Activated CD8-positive, alpha-beta T cell treated with anti-CD3 and anti-CD28 coated beads for 36 hours (primary cell): ENCODE measurements around the gene CYTH1. TPM values are rescaled to one million over a fixed set of nuclear protein-coding genes. Genes with fewer than 3 reads are reported as not detected.

Experiments
- ATAC-seq: fragments of 200-7000 bp; cut with Tn5 transposase; one replicate; pipeline ENCODE4 v1.10.0; 2021; ENCODE audit warnings: mild to moderate bottlenecking, moderate library complexity
- CTCF ChIA-PET: fragments of 350-600 bp; sonication (Branson Sonifier 250); formaldehyde crosslinking; loops from one replicate; lab custom pipeline; 2021; ENCODE audit warnings: antibody characterized with exemption; lab: Charles Lee
- POLR2A ChIA-PET: fragments of 350-600 bp; sonication (Branson Sonifier 250); formaldehyde crosslinking; loops from one replicate; lab custom pipeline; 2021; ENCODE audit warnings: antibody characterized with exemption; lab: Charles Lee
- DNase-seq: peaks from one replicate; pipeline ENCODE4 v3.0.0-alpha.2; 2020
- H3K27ac Mint-ChIP-seq: one replicate; pipeline ENCODE4 v1.8.0; 2021; ENCODE audit warnings: mild to moderate bottlenecking, mixed read lengths
- H3K27me3 Mint-ChIP-seq: one replicate; pipeline ENCODE4 v1.8.0; 2021; ENCODE audit warnings: mixed read lengths
- H3K36me3 Mint-ChIP-seq: one replicate; pipeline ENCODE4 v1.8.0; 2021; ENCODE audit warnings: low read depth, mixed read lengths
- H3K4me1 Mint-ChIP-seq: one replicate; pipeline ENCODE4 v1.8.0; 2021; ENCODE audit warnings: low read depth, mixed read lengths
- H3K4me3 Mint-ChIP-seq: one replicate; pipeline ENCODE4 v1.8.0; 2021; ENCODE audit warnings: mild to moderate bottlenecking, moderate library complexity, mixed read lengths
- H3K9me3 Mint-ChIP-seq: one replicate; pipeline ENCODE4 v1.8.0; 2021; ENCODE audit warnings: mixed read lengths
- intact Hi-C: fragments of 100-400 bp; cut with micrococcal nuclease; formaldehyde crosslinking; loops from one replicate; pipeline ENCODE4 v1.10.0; 2022
- total RNA-seq, 2 experiments: library from RNA; stranded (reverse); gene quantifications; one replicate each; pipeline ENCODE4 v1.2.3, GENCODE V29; 2021
- TF ChIP-seq, protein P1 (sequence below): fragments of 200-600 bp; IDR thresholded peaks from one replicate; pipeline ENCODE4 v1.8.0; 2022; ENCODE audit warnings: antibody characterized with exemption, mild to moderate bottlenecking

The CYTH1 gene
- total RNA-seq, 2 experiments from 2014 or later = 95.1 to 96.0 TPM

DNA sequence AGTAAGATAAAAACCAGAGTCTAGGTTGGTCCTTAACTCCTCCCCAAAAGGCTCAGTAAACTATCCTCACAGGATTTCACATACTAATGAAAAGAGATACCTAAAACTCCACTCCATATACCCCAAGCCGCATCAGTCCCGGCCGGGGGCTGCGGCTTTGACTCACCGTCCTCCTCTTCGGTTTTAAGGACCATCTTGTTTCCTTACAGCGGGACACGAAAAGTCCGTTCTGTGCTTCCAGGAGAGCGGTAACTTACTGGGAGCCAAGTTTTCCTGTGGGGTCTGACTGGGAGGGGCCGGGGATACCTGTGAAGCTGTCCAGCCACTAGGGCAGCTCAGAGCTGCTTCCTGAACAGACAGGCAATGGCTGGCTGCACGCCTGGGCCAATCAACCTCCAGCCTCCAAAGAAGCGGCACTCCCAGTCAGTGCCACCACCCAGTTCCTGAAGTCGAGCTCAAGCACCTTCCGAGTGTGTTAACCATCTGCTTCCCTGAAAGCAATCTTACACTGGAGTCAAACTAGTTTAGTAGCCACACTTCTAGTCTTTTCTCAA, 45.5 kb downstream of the CYTH1 start:
- ChIA-PET CTCF (interaction anchor here (0.9 to 3.4 kb wide), 8 partner anchors 10 to 62 kb away, joined by 3 to 24 read pairs (median 10); no protein-coding TSS in a partner anchor), POLR2A (interaction anchor here (0.9 to 3.2 kb wide), 13 partner anchors 10 to 76 kb away, joined by 3 to 27 read pairs (median 5); no protein-coding TSS in a partner anchor)
- H3K27ac Mint-ChIP-seq = peak overlapping the region; percentile 99
- H3K27me3 Mint-ChIP-seq = no peaks in the 10 kb centered on the region
- peaks cover 19% of the 10 kb centered on the region for H3K36me3 Mint-ChIP-seq
- H3K4me3 Mint-ChIP-seq = peak overlapping the region; percentile 95
- peaks cover 92% of the 10 kb centered on the region for H3K4me1 Mint-ChIP-seq
- ATAC-seq (peak; percentile 71), DNase-seq (peak; percentile 74)
- intact Hi-C loops = no loop called here
- no peaks in the 10 kb centered on the region for H3K9me3 Mint-ChIP-seq
- TF ChIP-seq, protein P1, sequence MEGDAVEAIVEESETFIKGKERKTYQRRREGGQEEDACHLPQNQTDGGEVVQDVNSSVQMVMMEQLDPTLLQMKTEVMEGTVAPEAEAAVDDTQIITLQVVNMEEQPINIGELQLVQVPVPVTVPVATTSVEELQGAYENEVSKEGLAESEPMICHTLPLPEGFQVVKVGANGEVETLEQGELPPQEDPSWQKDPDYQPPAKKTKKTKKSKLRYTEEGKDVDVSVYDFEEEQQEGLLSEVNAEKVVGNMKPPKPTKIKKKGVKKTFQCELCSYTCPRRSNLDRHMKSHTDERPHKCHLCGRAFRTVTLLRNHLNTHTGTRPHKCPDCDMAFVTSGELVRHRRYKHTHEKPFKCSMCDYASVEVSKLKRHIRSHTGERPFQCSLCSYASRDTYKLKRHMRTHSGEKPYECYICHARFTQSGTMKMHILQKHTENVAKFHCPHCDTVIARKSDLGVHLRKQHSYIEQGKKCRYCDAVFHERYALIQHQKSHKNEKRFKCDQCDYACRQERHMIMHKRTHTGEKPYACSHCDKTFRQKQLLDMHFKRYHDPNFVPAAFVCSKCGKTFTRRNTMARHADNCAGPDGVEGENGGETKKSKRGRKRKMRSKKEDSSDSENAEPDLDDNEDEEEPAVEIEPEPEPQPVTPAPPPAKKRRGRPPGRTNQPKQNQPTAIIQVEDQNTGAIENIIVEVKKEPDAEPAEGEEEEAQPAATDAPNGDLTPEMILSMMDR = no peak

DNA sequence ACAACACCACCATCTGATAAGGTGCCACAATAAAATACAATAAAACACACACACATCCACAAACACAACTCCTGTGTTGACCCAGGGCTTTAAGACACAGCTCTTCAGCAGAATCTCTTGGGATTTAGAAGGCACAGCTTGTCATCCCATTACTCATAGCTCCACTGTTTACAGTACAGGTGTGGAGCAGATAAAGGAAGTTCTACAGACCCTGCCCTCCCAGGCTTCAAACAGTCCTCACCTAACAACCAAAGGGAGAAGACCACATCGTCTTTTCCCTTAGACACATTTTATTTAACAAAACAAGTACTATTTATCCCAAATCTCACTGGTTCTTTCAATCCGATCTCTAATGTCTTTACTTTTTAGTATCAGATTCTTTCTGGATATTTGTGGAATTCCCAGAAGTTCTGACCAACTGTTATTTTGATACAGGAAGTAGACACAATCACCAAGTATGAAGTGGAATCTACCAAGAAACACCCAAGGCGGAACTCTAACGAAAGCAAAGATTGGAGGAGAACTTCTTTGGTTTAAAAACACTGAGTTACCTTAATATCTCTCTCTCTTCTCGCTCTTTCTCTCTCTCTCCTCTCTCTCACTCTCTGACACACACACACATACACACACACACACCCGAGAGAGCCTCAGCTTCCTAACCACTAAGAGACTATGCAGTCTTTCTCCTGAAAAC, 46.1 kb downstream of the CYTH1 start:
- CTCF ChIA-PET = interaction anchor here (0.9 to 3.4 kb wide), 11 partner anchors 10 to 63 kb away, joined by 3 to 24 read pairs (median 6); no protein-coding TSS in a partner anchor
- POLR2A ChIA-PET = interaction anchor here (0.9 to 3.2 kb wide), 11 partner anchors 10 to 77 kb away, joined by 3 to 27 read pairs (median 6); no protein-coding TSS in a partner anchor
- no peak for DNase-seq
- H3K9me3 Mint-ChIP-seq = no peaks in the 10 kb centered on the region
- peaks cover 21% of the 10 kb centered on the region for H3K36me3 Mint-ChIP-seq
- peak overlapping the region; percentile 95 for H3K4me3 Mint-ChIP-seq
- intact Hi-C loops = no loop called here
- TF ChIP-seq, protein P1 = no peak
- ATAC-seq = peak; percentile 10
- H3K4me1 Mint-ChIP-seq = peaks cover 89% of the 10 kb centered on the region
- peak overlapping the region; percentile 99 for H3K27ac Mint-ChIP-seq
- H3K27me3 Mint-ChIP-seq = no peaks in the 10 kb centered on the region

DNA sequence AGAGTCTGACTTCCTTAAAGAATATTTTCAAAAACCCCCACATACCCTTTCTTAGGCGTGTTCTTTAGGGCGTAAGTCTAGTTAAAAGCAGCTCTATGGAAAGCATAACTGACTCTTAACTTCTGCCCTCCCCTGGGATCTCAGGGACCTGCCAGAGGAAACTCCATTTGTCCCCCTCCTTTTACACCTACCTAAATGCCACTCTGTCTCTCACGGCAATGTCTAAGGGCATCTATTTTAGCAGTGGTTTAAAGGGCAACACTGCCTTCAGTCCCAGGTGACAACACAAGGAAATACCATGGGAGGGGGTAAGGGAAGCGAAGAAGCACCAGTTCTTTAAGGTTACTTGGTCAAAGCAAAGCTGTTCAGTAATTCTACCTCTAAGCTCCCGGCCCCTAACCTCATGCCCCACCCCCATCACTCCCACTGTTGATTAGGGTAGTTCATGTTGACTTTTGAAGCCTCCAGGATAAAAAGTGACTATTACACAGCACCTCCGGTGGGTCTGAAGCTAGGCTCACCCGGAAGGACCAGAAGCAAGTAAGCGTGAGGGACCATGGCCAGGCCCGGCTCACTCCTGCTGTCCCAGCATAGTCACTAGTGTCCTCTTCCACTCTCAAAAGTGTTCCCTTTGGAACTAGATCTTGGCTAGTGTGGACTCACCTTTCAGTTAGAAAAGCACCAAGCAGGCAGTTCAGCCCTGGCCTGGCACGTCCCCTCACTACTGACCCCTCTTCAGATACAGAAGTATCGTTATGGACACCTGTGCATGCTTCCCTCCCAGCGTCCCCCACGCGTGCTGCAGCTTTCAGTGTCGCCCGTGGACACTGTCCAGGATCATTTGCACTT, 47.1 kb downstream of the CYTH1 start:
- intact Hi-C loops = no loop called here
- peak; percentile 78 for DNase-seq
- CTCF ChIA-PET = interaction anchor here (0.7 to 3.4 kb wide), 10 partner anchors 9 to 64 kb away, joined by 3 to 24 read pairs (median 6); no protein-coding TSS in a partner anchor
- TF ChIP-seq, protein P1 = no peak
- POLR2A ChIA-PET = interaction anchor here (0.8 to 3.2 kb wide), 13 partner anchors 9 to 84 kb away, joined by 3 to 27 read pairs (median 4); no protein-coding TSS in a partner anchor
- Mint-ChIP-seq H3K9me3 (no peaks in the 10 kb centered on the region), H3K4me1 (peaks cover 83% of the 10 kb centered on the region), H3K27me3 (no peaks in the 10 kb centered on the region), H3K4me3 (peak overlapping the region; percentile 95), H3K27ac (peak overlapping the region; percentile 99), H3K36me3 (peaks cover 18% of the 10 kb centered on the region)
- peak; percentile 45 for ATAC-seq

DNA sequence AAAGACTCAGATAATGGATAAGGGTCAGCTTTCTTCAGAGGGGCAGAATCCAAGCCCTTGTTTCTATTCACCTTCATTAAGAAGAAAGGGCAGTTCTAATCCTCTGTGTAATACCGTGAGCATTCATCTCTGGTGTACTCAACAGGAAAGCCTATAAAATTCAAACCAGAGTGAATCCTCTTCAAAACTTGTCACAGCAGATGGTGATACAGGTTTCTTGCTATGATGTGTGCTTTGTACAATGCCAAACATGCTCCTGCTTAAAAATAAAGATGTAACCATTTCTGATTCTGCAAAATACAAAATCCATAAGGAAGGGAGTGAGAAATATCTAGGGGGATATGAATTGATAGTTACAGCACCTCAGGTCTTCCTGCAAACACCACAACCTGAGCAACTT, 49.7 kb downstream of the CYTH1 start:
- CTCF ChIA-PET = no interaction called here
- no peak overlapping the region for H3K4me3 Mint-ChIP-seq
- peaks cover 81% of the 10 kb centered on the region for H3K4me1 Mint-ChIP-seq

More for the DNA sequence above, 49.7 kb downstream of the CYTH1 start:
- POLR2A ChIA-PET = no interaction called here
- Mint-ChIP-seq H3K27ac (peak overlapping the region; percentile 64), H3K9me3 (no peaks in the 10 kb centered on the region), H3K36me3 (peaks cover 15% of the 10 kb centered on the region), H3K27me3 (no peaks in the 10 kb centered on the region)
- ATAC-seq (no peak), DNase-seq (no peak)
- intact Hi-C loops = no loop called here
- TF ChIP-seq, protein P1 = no peak
